AML-193 (cell line): Measurements from ENCODE around the gene IGSF9B.

ENCODE experiments used
- DNase-seq, 2 experiments: peaks; one replicate each; lab custom pipeline; 2025; lab: John Stamatoyannopoulos, UW

The IGSF9B gene

GRCh38 chr11:133898770-133899115 is 58.0 kb downstream of the IGSF9B start:
- no peak for DNase-seq

GRCh38 chr11:133898031-133898769 is 58.6 kb downstream of the IGSF9B start:
- no peak for DNase-seq

GRCh38 chr11:133897331-133897650 is 59.5 kb downstream of the IGSF9B start:
- no peak for DNase-seq

GRCh38 chr11:133896642-133897330 is 60.0 kb downstream of the IGSF9B start:
- no peak for DNase-seq

GRCh38 chr11:133896028-133896427 is 60.7 kb downstream of the IGSF9B start:
- DNase-seq, result no peak

- no peak for DNase-seq
Measured at GRCh38 chr11:133895551-133895950, 61.2 kb downstream of the IGSF9B start.

GRCh38 chr11:133895061-133895479 is 61.7 kb downstream of the IGSF9B start:
- DNase-seq, result no peak

GRCh38 chr11:133893381-133893780 is 63.4 kb downstream of the IGSF9B start:
- no peak for DNase-seq

- DNase-seq, result no peak
Measured at GRCh38 chr11:133892584-133893380, 64.0 kb downstream of the IGSF9B start.

- DNase-seq, result no peak
Measured at GRCh38 chr11:133892126-133892525, 64.6 kb downstream of the IGSF9B start.

GRCh38 chr11:133889893-133890292 is 66.9 kb downstream of the IGSF9B start:
- no peak for DNase-seq

GRCh38 chr11:133889188-133889587 is 67.6 kb downstream of the IGSF9B start:
- DNase-seq, result no peak

- no peak for DNase-seq
Measured at GRCh38 chr11:133887692-133888332, 69.0 kb downstream of the IGSF9B start.

- no peak for DNase-seq
Measured at GRCh38 chr11:133886029-133886428, 70.7 kb downstream of the IGSF9B start.

GRCh38 chr11:133872160-133872559 is 84.6 kb downstream of the IGSF9B start:
- DNase-seq, result no peak

- DNase-seq, result no peak
Measured at GRCh38 chr11:133867456-133867855, 89.3 kb downstream of the IGSF9B start.

GRCh38 chr11:133865466-133865865 is 91.3 kb downstream of the IGSF9B start:
- no peak for DNase-seq

- DNase-seq, result no peak
Measured at GRCh38 chr11:133864756-133865155, 92.0 kb downstream of the IGSF9B start.

GRCh38 chr11:133860151-133860550 is 96.6 kb downstream of the IGSF9B start:
- DNase-seq, result no peak
